ENCODE results near the gene DNM2.
A peak's percentile ranks its signal among the peaks of the same experiment; 100 is the strongest.
"Not testable (repeated sequence)": the region's sequence is repeated elsewhere in the genome, so short reads cannot be mapped to it uniquely, and the experiment has no call there.

Gene DNM2

DNA sequence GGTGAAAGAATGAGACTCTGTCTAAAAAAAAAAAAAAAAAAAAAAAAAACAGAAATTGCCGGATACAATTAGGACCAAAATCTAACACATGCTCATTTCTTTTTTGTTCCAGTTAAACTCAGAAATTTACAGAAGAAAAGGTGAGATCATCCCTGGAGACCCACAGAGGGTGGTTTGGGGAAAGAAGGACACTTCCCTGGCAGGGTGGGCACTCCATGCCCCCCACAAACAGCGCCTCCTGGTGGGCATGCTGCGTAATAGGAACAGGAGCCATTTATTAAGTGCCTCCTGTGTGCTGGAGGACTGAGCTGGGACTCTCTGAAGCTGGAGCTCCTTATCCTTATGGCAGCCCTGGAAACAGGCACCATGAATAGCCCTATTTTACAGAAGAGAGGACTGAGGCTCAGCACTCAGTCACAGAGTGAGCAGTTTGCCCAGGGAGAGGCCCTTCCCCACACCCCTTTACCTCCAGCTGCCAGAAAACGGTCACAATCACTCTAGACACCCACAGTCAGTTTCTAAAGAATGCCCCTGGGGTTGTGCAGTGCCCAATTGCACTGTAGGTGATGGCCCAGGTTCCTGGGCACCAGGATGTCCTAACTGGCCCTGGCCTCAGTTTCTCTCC is 140.4 kb downstream of the DNM2 start:
- DNase-seq (ENCODE audit: low read depth in 1 of 2, low spot score in 1 of 2): no peak

DNA sequence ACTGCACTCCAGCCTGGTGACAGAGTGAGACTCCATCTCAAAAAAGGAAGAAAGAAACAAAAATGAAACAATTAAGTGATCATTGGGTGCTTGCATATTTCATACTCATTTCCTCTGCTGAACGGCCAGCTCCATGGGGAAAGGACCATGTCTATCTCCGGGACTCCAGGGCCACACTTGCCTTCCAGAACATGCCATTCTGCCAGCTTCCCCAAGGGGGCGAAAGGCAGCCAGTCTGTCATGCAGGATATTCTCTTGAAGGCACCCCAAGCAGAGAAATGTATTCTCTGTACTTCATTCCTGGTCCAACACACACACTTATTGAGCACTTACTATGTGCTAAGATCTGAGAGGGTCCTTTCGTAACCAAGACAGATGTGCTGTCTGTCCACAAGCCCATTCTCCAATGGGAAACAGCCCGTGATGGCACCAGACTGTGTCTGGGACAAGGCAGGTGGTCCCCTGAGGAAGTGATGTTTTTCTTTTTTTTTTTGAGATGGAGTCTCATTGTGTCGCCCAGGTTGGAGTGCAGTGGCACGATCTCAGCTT is 143.3 kb downstream of the DNM2 start:
- no peak for DNase-seq (ENCODE audit: low read depth in 1 of 2, low spot score in 1 of 2)

DNA sequence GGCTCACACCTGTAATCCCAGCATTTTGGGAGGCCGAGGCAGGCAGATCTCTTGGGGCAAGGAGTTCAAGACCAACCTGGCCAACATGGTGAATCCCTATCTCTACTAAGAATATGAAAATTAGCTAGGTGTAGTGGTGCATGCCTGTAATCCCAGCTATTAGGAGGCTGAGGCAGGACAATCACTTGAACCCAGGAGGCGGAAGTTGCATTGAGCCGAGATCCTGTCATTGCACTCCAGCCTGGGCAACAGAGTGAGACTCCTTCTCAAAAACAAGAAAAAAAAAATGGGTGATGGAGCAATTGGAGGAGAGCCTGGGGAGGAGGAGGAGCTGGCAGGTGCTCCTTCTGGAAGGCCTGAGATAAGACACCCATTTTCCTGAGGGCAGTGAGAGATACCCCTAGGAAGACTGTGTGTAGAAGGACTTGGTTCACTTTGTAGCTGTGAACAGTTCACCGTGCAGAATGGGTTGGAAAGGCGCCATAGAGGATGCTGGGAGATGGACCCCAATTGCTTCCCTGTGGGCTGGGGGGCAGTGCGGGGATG is 144.8 kb downstream of the DNM2 start:
- no peak for DNase-seq (ENCODE audit: low read depth in 1 of 2, low spot score in 1 of 2)

DNA sequence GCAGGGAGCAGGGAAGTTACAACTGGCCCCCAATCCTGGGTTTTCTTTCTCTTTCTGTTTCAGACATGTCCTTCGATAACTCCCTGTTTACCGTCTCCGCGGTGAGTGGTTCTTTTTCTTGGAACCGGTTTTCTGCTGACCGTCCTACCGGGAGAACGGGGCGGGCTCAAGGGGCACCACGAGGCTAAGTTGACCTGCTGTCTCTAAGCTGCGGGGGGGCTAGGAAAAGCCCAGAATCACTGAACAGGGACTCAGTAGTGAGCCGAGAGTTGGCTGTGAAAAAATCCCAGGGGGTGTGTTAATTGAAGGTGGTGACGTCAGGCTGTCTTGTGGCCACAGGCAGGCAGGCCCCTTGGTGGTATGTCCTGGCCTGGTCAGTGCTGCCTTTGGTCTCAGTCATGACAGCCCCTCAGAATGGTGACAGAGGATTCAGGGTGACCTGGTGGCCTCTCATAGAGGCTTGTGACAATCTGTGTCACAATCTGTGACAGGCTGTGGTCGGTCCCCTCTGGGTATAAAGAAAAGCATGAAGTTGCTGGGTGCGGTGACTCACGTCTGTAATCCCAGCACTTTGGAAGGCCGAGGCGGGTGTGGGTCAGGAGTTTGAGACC is 145.3 kb downstream of the DNM2 start:
- DNase-seq (ENCODE audit: low read depth in 1 of 2, low spot score in 1 of 2): no peak

DNA sequence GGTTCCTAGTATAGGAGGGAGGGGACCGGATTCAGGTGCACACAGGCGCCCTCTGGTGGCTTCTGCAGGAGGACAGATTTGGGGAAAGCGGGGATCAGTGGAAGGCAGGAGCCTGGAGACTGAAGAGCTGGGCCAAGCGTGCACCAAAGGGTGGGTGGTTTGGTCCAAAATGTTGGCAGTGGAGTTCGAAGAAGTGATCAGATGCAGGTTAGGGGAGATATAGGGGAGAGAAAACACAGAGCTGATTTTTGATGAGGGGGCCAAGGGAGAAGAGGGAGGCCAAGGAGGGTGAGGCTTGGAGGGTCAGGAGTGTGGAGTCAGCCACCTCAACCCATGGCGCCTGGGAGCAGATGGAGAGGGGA is 146.6 kb downstream of the DNM2 start:
- peak; percentile 65 for DNase-seq (ENCODE audit: low read depth in 1 of 2, low spot score in 1 of 2)

DNA sequence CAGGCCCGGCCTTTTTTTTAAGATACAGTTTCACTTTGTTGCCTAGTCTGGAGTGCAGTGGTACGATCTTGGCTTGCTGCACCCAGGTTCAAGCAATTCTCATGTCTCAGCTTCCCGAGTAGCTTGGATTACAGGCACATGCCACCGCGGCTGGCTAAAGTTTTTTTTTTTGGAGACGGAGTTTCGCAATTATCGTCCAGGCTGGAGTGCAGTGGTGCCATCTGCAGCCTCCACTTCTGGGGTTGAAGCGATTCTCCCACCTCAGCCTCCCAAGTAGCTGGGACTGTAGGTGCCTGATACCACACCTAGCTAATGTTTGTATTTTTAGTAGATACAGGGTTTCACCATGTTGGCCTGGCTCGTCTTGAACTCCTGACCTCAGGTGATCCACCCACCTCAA is 148.6 kb downstream of the DNM2 start:
- no peak for DNase-seq (ENCODE audit: low read depth in 1 of 2, low spot score in 1 of 2)

DNA sequence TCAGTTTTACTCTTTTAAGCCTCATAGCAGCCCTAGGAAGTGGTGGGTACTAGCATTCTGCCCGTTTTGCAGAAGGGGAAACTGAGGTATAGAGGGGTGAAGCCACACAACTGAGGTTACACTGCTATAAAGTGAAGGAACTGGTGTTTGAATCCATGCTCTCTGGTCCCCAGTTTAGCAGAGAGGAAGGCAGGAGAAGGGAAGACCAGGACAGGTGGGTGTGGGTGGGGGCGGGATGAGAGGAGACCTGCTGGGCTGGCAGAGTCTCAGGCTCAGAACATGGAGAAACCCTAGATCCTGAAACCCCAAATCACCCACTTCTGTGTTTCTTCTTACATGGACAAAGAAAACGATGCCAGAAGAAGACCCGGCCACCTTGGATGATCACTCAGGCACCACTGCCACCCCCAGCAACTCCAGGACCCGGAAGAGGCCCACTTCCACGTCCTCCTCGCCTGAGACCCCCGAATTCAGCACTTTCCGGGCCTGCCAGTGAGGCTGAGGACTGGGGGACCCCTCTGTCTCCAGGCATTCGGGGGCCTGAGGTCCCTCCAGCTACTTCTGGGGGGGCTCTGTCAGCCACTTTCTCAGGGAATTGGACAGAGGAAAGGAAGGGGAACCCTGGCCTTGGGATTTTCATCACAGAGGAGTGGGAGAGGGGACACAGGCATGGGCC is 151.1 kb downstream of the DNM2 start:
- DNase-seq (ENCODE audit: low read depth in 1 of 2, low spot score in 1 of 2): no peak

DNA sequence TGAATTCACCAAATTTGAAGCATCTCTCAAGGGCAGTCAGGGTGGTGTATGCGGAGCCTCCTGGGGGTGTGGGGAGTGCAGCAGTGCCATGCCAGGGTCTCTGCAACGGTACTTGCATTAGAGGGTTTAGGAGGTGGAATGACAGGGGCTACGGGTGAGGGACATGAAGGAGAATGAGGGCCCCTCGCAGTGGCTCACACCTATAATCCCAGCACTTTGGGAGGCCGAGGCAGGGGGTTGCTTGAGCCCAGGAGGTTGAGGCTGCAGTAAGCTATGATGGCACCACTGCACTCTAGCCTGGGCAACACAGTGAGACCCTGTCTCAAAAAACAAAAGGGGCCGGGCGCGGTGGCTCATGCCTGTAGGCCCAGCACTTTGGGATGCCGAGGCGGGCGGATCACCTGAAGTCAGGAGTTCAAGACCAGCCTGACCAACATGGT is 152.0 kb downstream of the DNM2 start:
- not testable (repeated sequence) for DNase-seq (ENCODE audit: low read depth in 1 of 2, low spot score in 1 of 2)

DNA sequence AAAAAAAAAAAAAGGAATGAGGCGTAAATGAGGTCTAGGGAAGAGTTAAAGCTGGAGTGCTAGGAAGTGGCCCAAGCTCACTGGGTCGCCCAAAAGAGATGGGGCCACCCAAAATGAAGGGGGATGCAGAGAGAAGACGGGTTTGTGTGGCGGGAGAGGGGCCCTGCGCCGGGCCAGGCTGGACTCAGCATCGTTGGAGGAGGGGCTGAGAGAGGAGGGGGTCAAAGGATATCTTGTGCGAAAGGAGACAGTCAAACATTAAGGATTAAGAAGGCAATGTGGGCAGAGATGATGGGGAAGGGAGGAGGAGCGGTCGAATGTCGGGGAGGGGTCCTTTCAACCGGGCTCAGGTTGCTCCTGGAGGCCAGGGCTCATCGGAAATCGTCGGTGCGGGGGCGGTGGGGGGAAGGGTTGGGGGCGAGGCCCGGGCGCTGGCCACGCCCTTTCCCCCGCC is 152.6 kb downstream of the DNM2 start:
- no peak for DNase-seq (ENCODE audit: low read depth in 1 of 2, low spot score in 1 of 2)

DNA sequence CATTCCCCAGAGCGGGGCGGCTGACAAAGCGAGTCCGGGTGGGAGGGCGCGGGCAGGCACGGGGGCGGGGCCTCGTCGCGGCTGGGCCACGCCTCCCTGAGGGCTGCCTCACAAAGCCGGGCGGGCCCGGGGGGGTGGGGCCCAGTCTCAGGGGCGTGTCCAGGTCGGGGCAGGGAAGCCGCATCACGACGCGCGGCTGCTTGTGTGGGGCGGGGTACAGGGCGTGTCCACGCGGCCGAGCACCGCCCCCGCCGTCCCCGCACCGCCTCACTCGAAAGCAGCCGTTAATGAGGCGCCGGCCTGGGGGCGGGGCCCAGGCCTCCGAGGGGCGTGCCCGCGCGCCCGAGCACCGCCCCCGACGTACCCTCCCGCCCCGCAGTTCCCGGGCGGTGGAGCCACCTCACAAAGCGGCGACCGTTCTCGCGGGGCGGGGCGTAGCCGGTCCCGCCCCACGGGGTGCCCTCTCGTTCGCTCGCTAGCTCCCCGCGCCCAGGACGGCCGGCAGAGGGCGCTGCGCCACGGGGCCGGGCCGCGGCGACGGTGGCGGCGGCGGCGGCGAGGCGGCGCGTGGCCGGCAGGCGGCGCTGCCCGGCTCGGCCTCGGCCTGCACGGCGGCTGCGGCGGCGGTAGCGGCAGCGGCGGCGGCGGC is 153.2 kb downstream of the DNM2 start, which contains the start of gene CARM1:
CARM1 (plus strand) TSS at position 599 of the 649 bp plus-strand sequence. CDS start 150 bp downstream, outside the sequence.
- DNase-seq (ENCODE audit: low read depth in 1 of 2, low spot score in 1 of 2): peak; percentile 97 to 99

DNA sequence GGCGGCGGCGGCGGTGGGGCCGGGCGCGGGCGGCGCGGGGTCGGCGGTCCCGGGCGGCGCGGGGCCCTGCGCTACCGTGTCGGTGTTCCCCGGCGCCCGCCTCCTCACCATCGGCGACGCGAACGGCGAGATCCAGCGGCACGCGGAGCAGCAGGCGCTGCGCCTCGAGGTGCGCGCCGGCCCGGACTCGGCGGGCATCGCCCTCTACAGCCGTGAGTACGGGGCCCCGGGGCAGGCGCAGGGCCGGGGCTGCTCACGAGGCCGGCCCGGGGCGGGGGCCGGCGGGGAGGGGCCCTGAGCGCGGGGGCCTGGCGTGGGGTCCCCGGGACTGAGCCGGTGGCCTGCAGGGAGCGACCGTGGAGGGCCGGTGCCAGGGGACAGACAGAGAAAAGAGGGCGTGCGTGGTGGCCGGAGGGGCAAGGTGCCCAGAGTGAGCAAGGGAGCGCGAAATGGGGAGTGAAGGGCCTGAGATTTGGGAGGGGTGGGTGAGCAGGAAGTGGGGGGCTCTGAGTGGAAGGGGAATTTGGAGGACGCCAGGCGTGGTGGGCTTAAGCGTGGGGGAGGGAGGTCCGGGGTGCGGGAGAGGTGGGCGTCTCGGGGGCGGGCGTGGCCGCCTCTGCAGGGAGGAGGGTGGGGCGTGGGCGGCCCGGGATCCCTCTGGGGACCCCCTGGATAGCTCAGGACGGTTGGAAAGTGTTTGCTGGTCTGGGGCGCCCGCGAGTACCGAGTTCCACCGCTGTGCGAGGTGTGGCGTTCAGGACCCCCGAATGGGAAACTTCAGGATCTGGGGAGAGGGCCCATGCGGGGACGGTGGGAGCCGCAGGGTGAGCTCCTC is 154.0 kb downstream of the DNM2 start:
- DNase-seq (ENCODE audit: low read depth in 1 of 2, low spot score in 1 of 2): no peak

DNA sequence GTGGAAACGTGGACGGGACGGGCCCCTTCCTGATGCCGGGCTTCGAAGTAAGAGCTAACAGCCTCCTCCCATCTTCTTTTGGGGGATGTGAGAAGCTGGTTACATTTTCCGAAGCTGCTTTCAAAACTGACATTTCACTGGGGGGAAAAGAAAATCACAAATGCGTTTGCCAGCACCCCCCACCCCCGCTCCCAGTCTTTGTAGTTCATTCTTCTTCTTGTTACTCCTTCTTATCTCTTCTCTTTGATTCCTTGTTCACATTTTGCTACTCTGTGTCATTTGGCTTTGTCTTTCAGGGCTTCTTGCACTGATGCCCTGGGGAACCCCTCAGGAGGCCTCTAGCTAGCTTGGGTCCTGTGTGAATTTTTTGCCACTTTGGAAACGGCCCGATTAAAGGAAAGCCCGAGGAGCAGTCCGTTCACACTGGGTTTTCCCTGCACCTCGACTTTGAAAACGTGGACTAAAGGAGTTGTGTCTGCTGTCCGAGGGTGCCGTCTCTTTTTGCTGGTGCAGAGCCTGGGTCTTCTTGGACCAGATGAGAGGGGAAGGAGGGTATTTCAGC is 154.7 kb downstream of the DNM2 start:
- no peak for DNase-seq (ENCODE audit: low read depth in 1 of 2, low spot score in 1 of 2)

DNA sequence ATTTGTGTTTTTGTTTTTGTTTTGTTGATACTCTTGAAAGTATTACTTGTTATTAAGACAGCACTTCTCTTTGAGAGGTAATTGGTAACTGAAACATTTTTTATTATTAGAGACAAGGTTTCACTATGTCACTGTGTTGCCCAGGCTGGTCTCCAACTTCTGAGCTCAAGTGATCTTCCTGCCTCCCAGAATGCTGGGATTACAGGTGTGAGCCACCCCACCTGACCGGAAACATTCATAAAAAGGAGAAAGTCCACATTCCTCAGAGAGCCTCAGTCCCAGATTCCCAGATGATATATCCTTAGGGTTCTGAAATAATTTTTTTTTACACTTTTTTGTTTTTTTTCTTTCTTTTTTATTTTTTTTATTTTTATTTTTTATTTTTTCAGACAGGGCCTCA is 156.1 kb downstream of the DNM2 start:
- no peak for DNase-seq (ENCODE audit: low read depth in 1 of 2, low spot score in 1 of 2)

DNA sequence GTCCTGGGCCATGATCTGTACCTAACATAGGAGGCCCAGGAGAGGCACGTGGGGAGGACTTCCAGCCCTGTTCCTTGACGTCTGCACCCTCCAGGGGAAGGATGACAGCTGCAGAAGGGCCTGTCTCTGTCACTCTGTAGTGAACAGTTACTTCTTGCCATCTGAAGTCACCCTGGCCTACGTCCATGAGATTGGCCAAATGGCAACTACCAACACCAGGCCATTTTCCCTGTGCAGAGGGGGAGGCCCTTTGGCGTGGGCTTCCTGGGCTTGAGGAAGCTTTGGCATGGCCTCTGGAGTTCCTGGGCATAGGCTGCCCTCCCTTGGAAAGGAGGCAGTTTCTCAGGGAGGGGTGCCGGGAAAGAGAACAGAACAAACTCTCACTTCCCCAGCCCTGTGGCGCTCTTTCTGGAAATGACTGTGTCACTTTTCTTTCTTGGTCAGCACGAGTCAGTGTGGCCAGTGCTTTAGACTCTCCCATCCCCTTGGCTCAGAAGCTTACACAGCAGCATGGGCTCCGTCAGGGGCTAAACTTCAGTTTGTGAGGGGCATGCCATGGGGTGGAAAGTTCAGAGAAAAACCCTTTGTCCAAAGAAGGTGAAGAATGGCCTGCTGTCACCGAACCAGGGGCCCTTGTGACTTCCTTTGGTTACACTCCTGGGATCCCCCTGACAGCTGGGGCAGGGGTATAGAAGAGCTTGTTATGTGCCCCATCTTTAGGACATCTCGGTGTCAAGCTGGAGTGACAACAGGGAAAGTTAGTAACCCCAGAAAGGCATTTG is 158.8 kb downstream of the DNM2 start:
- DNase-seq (ENCODE audit: low read depth in 1 of 2, low spot score in 1 of 2): no peak

DNA sequence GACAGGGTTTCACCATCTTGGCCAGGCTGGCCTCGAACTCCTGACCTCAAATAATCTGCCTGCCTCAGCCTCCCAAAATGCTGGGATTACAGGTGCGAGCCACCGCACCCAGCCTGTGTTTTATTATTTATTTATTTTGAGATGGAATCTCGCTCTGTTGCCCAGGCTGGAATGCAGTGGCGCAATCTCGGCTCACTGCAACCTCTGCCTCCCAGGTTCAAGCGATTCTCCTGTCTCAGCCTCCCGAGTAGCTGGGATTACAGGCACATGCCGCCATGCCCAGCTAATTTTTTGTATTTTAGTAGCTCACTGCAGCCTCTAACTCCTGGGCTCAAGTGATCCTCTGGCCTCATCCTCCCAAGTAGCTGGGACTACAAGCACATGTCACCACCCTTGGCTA is 159.7 kb downstream of the DNM2 start:
- not testable (repeated sequence) for DNase-seq (ENCODE audit: low read depth in 1 of 2, low spot score in 1 of 2)

DNA sequence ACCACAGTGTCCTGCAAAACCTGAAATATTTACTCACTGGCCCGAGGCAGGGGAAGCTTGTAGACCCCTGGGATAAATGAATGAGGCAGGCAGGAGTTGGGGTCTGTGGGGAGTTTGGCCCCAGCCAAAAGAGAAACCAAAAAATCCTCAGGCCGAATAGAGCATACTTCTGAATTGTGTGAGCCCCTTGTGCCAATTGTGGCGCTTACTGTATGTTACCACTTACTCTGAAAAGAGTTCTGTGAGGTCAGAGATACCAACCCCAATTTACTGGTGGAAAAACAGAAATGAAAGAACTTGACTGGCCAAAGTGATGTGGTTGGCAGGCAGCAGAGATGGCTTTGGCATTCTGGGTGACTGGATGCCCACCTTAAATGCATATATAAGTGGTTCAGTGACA is 160.4 kb downstream of the DNM2 start:
- no peak for DNase-seq (ENCODE audit: low read depth in 1 of 2, low spot score in 1 of 2)
